GM12891 (cell line): ENCODE measurements around the gene ITSN1.

Experiments
- POLR2A ChIP-seq: IDR thresholded peaks from 2 replicates; pipeline ENCODE4 v1.6.1; 2011; ENCODE audit warnings: low read depth, low read length, control low read depth
- POLR2AphosphoS5 ChIP-seq: IDR thresholded peaks from 2 replicates; pipeline ENCODE4 v1.6.1; 2011; ENCODE audit warnings: low read depth, low read length, control low read depth

DNA sequence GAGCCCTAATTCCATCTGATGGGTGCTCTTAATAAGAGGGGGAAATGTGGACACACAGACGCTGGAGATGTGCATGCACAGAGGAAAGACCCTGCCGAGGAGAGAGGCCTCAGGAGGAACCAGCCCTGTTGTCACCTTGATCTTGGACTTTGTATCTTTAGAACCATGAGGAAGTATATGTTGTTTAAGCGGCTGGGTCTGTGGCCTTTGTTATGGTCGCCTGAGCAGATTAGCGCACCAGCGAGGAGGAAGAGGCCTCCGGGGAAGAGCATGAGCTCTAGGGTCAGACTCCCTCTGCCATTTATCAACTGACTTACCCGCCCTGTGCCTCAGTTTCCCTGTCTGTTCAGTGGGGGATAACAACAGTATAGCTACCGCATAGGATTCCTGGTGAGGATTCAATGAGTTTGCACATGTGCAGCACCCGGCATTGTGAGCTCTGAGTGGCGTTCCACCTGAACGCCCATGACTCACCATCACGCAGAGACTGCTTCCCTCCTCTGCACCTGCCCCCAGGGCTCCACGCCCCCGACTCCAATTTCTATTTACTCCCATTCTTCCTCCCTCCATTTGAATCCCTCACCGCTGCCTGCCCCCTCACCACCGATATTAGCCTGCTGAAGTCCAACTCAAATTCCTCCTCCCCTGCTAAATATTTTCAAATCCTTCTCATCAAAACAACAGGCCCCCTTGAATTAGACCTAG, 206.1 kb downstream of the ITSN1 start:
- TF ChIP-seq POLR2AphosphoS5: no peak
- TF ChIP-seq POLR2A: no peak
